ENCODE data around the gene C11orf42.

- TF ChIP-seq CTCF (IDR thresholded peaks at IDR 0.05) (no peak), POLR2A (IDR thresholded peaks at IDR 0.05) (no peak)
Observed at GRCh38 chr11:6225024-6225423, 19.7 kb downstream of the C11orf42 start.

Measured in body of pancreas (tissue), 4 donors.